Neutrophil (primary cell): Measurements from ENCODE around the gene ABO.

Source experiments
- H3K27ac ChIP-seq: fragments of 200-600 bp; sonication (generic); 2 replicates; pipeline ENCODE4 v1.5.1; 2016; ENCODE audit warnings: mild to moderate bottlenecking, moderate library complexity
- H3K27me3 ChIP-seq: fragments of 200-600 bp; sonication (generic); 2 replicates; pipeline ENCODE4 v1.6.0; 2016; ENCODE audit warnings: mild to moderate bottlenecking
- H3K36me3 ChIP-seq: fragments of 200-600 bp; sonication (generic); 2 replicates; pipeline ENCODE4 v1.5.1; 2017
- H3K4me1 ChIP-seq, 2 experiments: fragments of 200-600 bp in 1 of 2; sonication (generic) in 1 of 2; 1 replicate in 1 of 2; 2 replicates in 1 of 2; pipeline versions ENCODE4 v1.5.1 to v1.6.1; 2013 to 2016; ENCODE audit warnings: low read depth in 1 of 2, low read length in 1 of 2, mild to moderate bottlenecking in 1 of 2, moderate library complexity in 1 of 2; ENCODE audit not compliant: control insufficient read depth in 1 of 2, insufficient read depth in 1 of 2
- H3K4me3 ChIP-seq, 2 experiments: fragments of 200-600 bp in 1 of 2; sonication (generic) in 1 of 2; 1 replicate in 1 of 2; 2 replicates in 1 of 2; pipeline ENCODE4 v1.5.1; 2013 to 2016; ENCODE audit warnings: low read depth in 1 of 2, low read length in 1 of 2, mild to moderate bottlenecking in 1 of 2, moderate library complexity in 1 of 2
- H3K9me3 ChIP-seq: fragments of 200-600 bp; sonication (generic); 2 replicates; pipeline ENCODE4 v1.5.1; 2016
- CTCF ChIP-seq: fragments of 200-600 bp; sonication (generic); IDR thresholded peaks from 2 replicates; pipeline ENCODE4 v1.5.1; 2016; ENCODE audit warnings: antibody characterized with exemption

Gene ABO

GRCh38 chr9:133261103-133261752 lies 13.8 kb downstream of the ABO start:
- H3K27me3 ChIP-seq, result no peaks in the 10 kb centered on the region
- no peak overlapping the region for H3K27ac ChIP-seq
- no peaks in the 10 kb centered on the region for H3K4me1 ChIP-seq
- H3K4me3 ChIP-seq, result no peak overlapping the region
- H3K36me3 ChIP-seq, result no peaks in the 10 kb centered on the region
- no peaks in the 10 kb centered on the region for H3K9me3 ChIP-seq
- no peak for TF ChIP-seq CTCF

DNA sequence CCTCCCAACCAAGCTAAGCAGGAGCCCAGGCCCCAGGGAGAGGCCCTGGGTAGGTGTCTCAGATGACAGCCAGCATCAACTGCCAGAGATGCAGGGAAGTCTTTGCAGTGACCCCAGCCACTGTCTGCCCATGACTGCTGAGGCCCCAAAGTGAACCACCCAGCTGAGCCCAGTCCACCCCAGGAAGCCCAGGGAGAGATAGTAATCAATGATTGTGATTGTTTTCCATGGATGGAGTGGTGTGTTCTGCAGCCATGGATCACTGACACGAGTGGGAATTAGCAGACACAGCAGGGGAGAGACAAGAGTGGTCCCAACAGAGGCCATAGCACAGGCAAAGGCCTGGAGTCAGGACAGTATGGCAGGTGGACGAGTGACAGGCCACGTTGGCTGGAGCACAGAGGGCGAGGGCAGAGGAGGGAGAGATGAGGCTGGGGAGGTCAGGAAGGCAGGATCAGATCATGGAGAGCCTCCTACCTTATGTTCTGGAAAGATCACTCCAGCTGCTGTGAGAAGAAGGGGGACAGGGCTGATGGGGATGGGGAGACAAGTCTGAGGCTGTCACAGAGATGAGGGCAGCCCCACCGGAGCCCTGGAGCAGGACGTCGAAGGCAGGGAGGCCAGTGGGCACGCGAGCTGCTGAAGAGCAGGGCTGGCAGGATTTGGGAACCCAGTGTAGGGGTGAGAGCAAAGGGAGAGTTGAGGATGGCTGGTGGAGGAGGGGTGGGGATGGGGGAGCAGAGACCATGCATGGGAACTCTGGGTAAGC lies 14.5 kb downstream of the ABO start:
- no peaks in the 10 kb centered on the region for H3K27me3 ChIP-seq
- no peak overlapping the region for H3K27ac ChIP-seq
- H3K4me3 ChIP-seq, result no peak overlapping the region
- H3K36me3 ChIP-seq, result no peaks in the 10 kb centered on the region
- no peaks in the 10 kb centered on the region for H3K9me3 ChIP-seq
- no peak for TF ChIP-seq CTCF
- no peaks in the 10 kb centered on the region for H3K4me1 ChIP-seq

- Histone ChIP-seq H3K27me3 (no peaks in the 10 kb centered on the region), H3K4me3 (no peak overlapping the region), H3K27ac (no peak overlapping the region), H3K36me3 (no peaks in the 10 kb centered on the region), H3K4me1 (no peaks in the 10 kb centered on the region), H3K9me3 (no peaks in the 10 kb centered on the region)
- no peak for TF ChIP-seq CTCF
Measured at GRCh38 chr9:133258061-133259015, 16.7 kb downstream of the ABO start.

GRCh38 chr9:133257465-133257956 lies 17.5 kb downstream of the ABO start:
- Histone ChIP-seq H3K4me1 (no peaks in the 10 kb centered on the region), H3K27ac (no peak overlapping the region), H3K4me3 (no peak overlapping the region), H3K9me3 (no peaks in the 10 kb centered on the region), H3K36me3 (no peaks in the 10 kb centered on the region), H3K27me3 (no peaks in the 10 kb centered on the region)
- no peak for TF ChIP-seq CTCF

DNA sequence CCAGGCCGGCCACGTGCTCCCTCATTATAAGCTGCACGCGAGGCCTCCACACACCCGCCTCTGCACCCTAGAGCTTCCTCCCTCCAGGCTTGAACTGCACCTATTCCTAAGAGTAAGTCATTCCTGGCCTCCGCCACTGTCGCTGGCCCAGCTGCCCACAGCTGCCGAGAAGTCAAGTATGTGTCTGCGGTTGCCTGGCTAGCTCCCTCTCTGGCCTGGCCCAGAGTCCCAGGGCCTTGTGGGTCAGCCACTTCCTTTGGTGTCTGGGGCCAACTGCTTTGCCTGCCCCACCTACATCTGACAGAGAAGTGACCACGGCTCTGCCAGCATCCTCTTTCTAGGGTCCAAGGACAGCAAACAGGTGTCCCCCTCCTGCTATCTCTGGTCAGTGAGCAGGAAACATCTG lies 18.3 kb downstream of the ABO start:
- Histone ChIP-seq H3K36me3 (no peaks in the 10 kb centered on the region), H3K4me3 (no peak overlapping the region), H3K4me1 (no peaks in the 10 kb centered on the region), H3K9me3 (no peaks in the 10 kb centered on the region), H3K27me3 (no peaks in the 10 kb centered on the region), H3K27ac (no peak overlapping the region)
- no peak for TF ChIP-seq CTCF
